Activated naive CD4-positive, alpha-beta T cell treated with anti-CD3 and anti-CD28 coated beads, Interleukin-2, amount 50 U/mL, for 16 hours (primary cell): ENCODE measurements around the gene CNST.
A peak's percentile ranks its signal among the peaks of the same experiment; 100 is the strongest.
"Not testable (repeated sequence)": the region's sequence is repeated elsewhere in the genome, so short reads cannot be mapped to it uniquely, and the experiment has no call there.

ENCODE experiments used
- DNase-seq: peaks from one replicate; pipeline ENCODE4 v3.0.0-alpha.2; 2020

Gene CNST

DNA sequence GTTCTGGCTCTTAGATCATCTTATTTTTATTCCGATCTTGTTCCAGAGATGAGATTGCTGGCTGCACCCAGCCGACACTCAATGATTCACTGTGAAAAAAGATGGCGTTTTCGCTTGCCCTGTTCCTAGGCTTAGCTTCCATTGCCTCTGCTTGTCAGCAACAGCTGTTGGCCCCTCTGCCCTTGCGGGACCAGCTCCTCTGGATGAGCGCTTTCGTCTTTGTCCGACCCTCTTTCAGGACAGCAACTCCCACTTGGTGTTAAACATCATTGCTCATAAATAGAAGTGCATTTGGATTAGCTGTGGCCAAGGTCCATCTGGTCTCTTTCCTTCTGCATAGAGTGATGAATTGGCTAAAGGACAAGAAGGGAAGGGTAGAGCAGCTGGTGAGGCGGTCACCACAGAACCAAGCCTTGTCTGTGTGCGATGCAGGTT is 114.5 kb downstream of the CNST start:
- no peak for DNase-seq

GRCh38 chr1:246681900-246682895 is 115.9 kb downstream of the CNST start:
- DNase-seq: no peak

DNA sequence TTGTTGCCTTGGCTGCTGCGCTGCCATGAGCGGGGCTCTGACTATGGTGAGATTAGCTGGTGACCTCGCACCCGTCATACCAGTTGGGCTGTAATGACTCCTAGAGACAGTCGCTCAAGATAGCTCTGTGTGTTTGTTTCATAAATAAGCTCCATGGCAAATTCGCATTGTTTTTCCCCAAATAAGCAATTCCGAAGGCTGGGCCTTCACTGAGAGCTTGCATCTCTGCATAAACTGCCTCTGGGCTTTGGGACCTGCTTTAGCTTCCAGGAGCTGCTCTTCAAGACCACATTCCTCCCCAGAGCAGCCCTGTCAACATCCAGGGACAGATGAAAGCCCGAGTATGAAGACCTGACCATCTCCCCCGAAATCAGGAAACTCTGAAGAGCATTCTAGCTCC is 117.3 kb downstream of the CNST start:
- DNase-seq: no peak

DNA sequence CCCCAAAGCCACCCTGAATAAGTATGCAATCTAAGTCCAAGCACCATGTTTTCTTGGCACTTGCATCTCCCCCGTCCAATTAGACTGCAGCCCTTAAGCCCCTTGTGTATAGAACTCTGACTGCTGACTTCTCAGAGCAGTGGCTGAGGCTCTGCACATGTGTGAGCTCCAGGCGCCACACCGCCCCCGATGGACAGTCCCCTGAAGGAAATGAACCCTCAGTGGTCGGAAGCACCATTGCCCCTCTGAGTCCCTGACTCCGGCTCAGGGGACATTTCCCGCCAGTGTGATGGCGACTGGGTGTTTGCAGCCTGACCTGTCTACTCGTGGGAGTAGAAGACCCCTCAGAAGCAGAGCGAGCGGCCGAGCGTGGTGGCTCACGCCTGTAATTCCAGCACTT is 120.7 kb downstream of the CNST start:
- DNase-seq: no peak

GRCh38 chr1:246689409-246690008 is 123.3 kb downstream of the CNST start:
- peak; percentile 32 for DNase-seq

DNA sequence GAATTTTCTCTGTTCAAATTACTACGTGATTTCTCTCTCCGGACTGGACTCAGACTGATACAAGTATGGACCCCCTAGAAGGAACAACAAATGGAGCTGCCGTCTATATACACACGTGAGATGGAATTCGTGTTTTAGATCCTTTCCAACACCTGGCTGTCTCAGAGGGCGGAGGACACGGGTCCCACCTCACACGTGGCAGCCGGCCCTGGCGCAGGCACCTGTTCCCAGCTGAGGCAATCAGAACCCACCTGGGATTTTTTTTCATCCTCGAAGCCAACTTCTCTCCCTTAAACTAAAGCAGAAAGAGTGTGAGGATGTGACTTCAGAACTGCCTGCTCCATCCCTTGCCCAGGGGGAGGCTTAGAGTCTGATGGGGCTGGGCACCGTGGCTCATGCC is 123.8 kb downstream of the CNST start:
- no peak for DNase-seq

GRCh38 chr1:246691622-246692495 is 125.6 kb downstream of the CNST start:
- no peak for DNase-seq

DNA sequence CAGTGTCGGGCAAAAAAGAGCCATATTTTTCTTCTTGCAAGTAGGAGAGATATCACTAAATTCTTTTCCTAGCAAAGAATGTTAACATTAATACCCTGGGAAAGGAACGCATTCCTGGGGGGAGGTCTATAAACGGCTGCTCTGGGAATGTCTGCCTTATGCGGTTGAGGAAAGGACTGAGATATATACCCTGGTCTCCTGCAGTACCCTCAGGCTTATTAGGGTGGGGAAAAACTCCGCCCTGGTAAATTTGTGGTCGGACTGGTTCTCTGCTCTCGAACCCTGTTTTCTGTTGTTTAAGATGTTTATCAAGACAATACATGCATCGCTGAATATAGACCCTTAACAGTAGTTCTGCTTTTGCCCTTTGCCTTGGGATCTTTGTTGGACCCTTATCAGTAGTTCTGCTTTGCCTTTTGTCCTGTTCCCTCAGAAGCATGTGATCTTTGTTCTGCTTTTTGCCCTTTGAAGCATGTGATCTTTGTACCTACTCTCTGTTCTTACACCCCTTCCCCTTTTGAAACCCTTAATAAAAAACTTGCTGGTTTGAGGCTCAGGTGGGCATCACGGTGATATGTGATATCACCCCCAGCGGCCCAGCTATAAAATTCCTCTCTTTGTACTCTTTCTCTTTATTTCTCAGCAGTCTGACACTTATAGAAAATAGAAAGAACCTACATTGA is 128.1 kb downstream of the CNST start:
- not testable (repeated sequence) for DNase-seq

- DNase-seq: no peak
Measured at GRCh38 chr1:246695136-246695535, 128.9 kb downstream of the CNST start.

GRCh38 chr1:246695666-246696065 is 129.4 kb downstream of the CNST start:
- DNase-seq: no peak

DNA sequence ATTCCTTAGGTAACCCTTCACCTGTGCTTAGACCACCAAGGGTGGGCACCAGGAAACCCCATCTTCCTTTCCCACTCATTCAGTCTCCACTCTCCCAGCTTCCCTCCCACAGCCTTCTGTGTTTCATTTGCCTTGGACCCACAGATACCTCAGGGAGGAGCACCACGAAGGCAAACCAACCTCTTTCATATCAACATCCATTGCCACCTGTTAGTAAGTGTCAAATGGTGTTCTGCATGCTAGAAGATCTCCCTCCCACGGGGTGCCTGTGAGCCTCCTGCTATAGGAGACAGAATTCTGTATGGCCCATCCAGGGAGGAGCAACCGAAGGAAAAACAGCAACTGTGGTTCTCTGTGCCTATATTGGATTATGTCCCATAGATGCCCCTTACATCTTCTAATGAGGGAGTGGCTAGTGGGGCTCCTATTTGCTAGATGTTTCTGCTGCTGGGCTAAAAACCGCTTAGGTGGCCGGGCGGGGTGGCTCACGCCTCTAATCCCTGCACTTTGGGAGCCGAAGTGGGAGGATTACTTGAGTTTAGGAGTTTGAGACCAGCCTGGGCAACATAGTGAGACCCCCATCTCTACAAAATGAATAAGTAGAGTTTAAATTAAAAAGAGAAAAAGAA is 132.3 kb downstream of the CNST start:
- DNase-seq: no peak

DNA sequence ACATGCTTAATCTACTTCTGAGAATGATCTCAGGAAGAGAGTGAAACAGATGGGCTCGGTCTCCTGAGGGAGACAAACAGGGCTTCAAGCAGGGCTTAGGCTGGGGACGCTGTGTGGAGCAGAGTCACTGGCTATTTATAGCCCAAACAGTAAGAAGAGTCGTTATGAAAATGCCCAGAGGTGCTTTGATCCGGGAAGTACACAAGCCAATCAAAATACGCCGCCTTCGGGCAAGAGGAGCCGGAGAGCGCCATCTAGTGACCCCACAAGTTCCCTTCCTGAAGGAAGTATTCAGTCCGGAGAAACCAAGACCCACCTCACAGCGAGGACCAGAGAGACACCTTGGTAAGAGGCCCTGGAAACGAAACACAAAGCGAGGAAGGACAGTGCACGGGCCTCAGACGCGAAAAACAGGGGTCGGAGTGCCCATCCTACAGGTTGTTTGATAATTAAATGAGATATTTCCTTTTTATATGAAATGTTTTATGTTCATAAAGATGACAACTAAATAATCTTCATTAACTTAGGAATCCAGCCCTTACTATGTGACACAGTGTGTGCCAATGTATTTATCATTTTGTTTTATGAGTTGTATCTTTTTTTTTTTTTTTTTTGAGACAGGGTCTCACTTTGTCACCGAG is 133.0 kb downstream of the CNST start:
- DNase-seq: peak; percentile 78

DNA sequence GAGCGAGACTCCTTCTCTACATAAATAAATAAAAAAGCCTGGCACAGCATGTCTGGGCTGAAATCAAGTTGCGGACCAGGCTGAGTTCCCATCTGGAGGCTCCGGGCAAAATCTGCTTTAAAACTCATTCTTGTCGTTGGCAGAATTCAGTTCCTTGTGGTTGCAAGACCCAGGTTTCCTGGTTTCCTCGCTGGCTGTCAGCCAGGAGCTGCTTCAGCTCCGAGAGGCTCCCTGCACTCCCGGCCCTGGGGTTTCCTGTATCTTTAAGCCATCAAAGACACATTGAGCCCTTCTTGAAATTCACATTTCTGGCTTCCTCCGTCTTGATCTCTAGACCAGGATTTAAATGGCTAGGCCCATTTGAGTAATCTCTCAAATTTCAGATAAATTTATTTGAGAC is 137.3 kb downstream of the CNST start:
- DNase-seq: no peak

- no peak for DNase-seq
Measured at GRCh38 chr1:246705368-246705767, 139.1 kb downstream of the CNST start.

DNA sequence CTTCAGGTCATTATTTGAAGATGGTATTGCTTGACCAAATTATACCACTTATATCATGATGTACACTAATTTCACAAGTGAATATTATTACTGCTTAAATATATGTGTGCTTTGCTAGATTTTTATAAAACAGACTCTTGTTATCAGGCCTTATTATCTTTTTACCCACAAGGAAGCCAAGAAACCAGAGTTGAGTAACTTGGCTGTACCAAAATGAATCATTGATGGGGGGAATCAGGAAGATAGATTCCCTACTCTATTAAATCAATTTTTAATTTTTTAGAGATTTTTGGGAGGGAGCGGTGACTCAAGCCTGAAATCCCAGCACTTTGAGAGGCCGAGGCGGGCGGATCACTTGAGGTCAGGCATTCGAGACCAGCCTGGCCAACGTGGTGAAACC is 141.9 kb downstream of the CNST start:
- DNase-seq: no peak

DNA sequence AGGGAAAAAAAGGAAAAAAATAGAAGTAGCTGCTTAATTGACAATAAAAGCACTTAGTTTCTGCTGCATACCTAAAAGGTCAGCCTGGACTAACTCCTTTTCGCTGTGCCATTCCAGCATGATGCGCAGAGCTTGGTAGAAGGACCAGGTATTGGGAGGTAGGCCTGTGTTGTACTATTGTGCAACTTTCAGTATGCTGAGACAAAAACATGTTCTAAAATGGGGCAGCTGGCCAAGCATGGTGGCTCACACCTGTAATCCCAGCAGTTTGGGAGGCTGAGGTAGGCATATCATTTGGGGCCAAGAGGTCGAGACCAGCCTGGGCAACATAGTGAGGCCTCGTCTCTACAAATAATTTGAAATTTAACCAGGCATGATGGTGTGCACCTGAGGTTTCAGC is 142.9 kb downstream of the CNST start:
- DNase-seq: no peak

DNA sequence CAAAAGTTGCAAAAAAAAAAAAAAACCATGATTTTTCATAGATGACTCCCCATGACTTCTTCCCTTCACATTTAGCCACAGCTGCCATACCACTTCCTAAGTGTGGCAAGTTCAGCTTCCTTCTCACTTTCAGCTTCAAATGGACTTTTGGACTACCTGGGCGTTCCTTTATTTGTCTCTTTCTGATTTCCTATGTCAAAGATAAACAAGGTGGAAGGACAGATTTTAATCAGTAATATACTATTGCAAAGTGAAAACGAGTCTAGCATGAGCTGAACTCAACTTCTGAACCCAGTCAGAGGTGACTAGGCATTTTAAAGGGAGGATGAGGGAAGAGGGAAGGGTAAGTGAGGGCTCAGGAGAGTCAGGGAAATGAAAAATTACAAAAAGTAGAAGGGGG is 143.6 kb downstream of the CNST start:
- no peak for DNase-seq

GRCh38 chr1:246711548-246712003 is 145.3 kb downstream of the CNST start:
- no peak for DNase-seq

GRCh38 chr1:246712428-246712827 is 146.2 kb downstream of the CNST start:
- DNase-seq: not testable (repeated sequence)
